Measurements from ENCODE around the gene UGDH. TPM values are rescaled to one million over a fixed set of nuclear protein-coding genes. Genes with fewer than 3 reads are reported as not detected.
"Not testable (repeated sequence)": the region's sequence is repeated elsewhere in the genome, so short reads cannot be mapped to it uniquely, and the experiment has no call there.

UGDH gene
- total RNA-seq, 1 donor from 2014 or later = 32.6 TPM

GRCh38 chr4:39528061-39528465 lies 824 bp upstream of the UGDH start:
- no peak for DNase-seq

GRCh38 chr4:39526765-39527295 lies 409 bp downstream of the UGDH start:
- DNase-seq = no peak

- DNase-seq = no peak
Observed at GRCh38 chr4:39525822-39526690, 1.2 kb downstream of the UGDH start.

- DNase-seq = no peak
Observed at GRCh38 chr4:39524161-39524957, 2.9 kb downstream of the UGDH start.

- DNase-seq = no peak
Observed at GRCh38 chr4:39522068-39522467, 5.2 kb downstream of the UGDH start.

GRCh38 chr4:39521253-39521919 lies 5.9 kb downstream of the UGDH start:
- no peak for DNase-seq

- DNase-seq = no peak
Observed at GRCh38 chr4:39518484-39518883, 8.8 kb downstream of the UGDH start.

- no peak for DNase-seq
Observed at GRCh38 chr4:39516407-39516966, 10.8 kb downstream of the UGDH start.

GRCh38 chr4:39515669-39516401 lies 11.4 kb downstream of the UGDH start:
- DNase-seq = not testable (repeated sequence)

GRCh38 chr4:39514888-39515401 lies 12.3 kb downstream of the UGDH start:
- DNase-seq = no peak

- not testable (repeated sequence) for DNase-seq
Observed at GRCh38 chr4:39514266-39514665, 13.0 kb downstream of the UGDH start.

GRCh38 chr4:39510348-39510929 lies 16.8 kb downstream of the UGDH start:
- DNase-seq = no peak

- no peak for DNase-seq
Observed at GRCh38 chr4:39505581-39505980, 21.7 kb downstream of the UGDH start.

- DNase-seq = no peak
Observed at GRCh38 chr4:39504538-39504937, 22.7 kb downstream of the UGDH start.

GRCh38 chr4:39502664-39503035 lies 24.6 kb downstream of the UGDH start:
- not testable (repeated sequence) for DNase-seq

- DNase-seq = no peak
Observed at GRCh38 chr4:39502019-39502663, 25.1 kb downstream of the UGDH start.

GRCh38 chr4:39498727-39499020 lies 28.6 kb downstream of the UGDH start:
- DNase-seq = no peak

- DNase-seq = no peak
Observed at GRCh38 chr4:39497909-39498726, 29.1 kb downstream of the UGDH start.

GRCh38 chr4:39495446-39496213 lies 31.6 kb downstream of the UGDH start:
- no peak for DNase-seq
